ENCODE data around the gene CCDC85B. TPM values are rescaled to one million over a fixed set of nuclear protein-coding genes. Genes with fewer than 3 reads are reported as not detected.

The CCDC85B gene
- total RNA-seq (2014; rRNA removed; shearing (Covaris generic)), result 158 and 196 TPM in 2 replicates

DNA sequence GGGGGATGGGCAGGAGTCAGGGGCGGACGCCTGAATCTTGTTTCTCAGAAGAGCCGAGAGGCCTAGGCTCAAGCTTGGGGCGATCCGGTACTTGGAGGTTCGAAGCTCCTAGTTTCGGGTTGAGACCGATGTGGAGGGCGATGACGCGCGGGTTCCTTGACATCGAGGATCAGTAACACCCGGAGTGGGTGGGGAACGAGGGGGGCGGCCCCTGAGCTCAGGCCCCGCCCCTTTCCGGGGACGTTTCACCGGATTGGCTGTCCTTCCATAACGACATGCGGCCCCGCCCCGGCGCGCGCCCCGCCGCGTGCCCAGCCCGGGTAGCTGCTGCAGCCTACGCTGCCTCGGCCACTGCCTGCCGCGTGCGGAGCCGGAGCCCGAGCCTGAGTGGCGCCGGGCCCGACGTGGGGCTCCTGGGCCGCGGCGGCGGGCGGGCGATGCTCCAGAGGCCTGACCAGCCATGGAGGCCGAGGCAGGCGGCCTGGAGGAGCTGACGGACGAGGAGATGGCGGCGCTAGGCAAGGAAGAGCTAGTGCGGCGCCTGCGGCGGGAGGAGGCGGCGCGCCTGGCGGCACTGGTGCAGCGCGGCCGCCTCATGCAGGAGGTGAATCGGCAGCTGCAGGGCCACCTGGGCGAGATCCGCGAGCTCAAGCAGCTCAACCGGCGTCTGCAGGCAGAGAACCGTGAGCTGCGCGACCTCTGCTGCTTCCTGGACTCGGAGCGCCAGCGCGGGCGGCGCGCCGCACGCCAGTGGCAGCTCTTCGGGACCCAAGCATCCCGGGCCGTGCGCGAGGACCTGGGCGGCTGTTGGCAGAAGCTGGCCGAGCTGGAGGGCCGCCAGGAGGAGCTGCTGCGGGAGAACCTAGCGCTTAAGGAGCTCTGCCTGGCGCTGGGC lies at the start of gene CCDC85B:
TSS of gene CCDC85B (plus strand) at position 350 of the 895 bp plus-strand sequence. CDS start at position 461, 111 bp downstream.

GRCh38 chr11:65857853-65858680 lies 32.4 kb upstream of the CCDC85B start, which contains the start of gene CFL1:
Gene CFL1 (minus strand): TSS chr11:65858180. CDS start chr11:65858099, 81 bp downstream.

DNA sequence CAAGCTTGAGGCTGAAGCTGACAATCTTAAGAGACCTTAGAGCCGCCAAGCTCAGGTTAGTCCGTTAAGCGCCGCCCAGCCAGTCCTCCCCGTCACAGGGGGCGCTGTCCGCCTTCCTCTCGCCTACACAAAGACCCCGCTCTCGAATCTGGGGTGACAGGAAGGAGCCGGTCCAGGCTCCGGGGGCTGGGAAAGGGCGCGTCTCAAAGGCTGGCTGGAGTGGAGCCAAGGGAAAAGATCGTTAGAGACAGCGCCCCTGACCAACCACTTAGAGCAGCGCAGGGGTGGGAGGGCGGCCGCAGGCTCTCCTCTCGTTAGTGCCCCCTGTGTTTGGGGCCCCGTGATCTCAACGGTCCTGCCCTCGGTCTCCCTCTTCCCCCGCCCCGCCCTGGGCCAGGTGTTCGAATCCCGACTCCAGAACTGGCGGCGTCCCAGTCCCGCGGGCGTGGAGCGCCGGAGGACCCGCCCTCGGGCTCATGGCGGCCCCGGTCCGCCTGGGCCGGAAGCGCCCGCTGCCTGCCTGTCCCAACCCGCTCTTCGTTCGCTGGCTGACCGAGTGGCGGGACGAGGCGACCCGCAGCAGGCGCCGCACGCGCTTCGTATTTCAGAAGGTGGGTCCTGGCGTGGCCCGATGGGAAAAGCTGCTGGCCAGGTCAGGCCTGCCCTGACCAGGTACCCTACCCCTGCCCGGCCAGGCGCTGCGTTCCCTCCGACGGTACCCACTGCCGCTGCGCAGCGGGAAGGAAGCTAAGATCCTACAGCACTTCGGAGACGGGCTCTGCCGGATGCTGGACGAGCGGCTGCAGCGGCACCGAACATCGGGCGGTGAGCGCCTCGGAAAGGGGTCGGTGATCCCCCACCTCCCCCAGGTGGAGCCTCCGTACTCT lies 30.0 kb upstream of the CCDC85B start, which contains the start of gene MUS81:
TSS of gene MUS81 (plus strand) at position 156 of the 887 bp plus-strand sequence. CDS start at position 477, 321 bp downstream.

DNA sequence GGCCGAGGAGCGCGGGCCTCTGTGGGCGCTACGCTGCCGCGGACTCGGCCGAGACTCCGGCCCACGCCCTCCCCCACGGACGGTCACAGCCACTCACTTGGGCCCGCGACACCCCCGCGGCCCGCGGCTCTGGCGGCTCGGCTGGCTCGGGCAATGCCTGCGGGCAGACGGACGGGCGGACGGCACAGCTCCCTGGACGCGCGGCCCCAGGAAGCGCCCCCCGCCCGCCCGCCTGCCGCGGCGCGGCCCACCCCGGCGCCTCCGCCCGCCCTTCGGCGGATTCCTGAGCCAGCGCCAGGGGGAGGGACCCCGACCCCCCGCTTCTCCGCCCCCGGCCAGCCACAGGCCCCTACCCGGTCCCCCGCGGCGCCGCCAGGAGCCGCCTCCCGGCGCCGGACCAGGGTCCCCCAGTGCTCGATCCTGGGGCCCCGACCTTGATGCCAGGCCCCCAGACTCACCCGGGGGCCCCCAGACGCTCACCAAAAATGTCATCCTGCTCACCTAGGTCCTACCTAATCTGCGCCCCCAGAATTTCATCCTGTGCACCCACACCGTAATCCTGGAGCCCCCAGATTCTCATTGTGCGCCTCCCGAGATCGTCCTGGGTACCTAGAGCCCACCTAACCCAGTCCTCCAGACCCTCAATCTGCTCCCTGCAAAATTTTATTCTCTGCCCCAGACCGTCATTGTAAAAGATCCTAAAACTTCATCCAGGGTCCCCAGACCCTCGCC lies 17.7 kb upstream of the CCDC85B start, which contains the start of gene EFEMP2:
TSS of gene EFEMP2 (minus strand) at position 215 of the 732 bp plus-strand sequence. CDS start 446 bp downstream, outside the sequence.

DNA sequence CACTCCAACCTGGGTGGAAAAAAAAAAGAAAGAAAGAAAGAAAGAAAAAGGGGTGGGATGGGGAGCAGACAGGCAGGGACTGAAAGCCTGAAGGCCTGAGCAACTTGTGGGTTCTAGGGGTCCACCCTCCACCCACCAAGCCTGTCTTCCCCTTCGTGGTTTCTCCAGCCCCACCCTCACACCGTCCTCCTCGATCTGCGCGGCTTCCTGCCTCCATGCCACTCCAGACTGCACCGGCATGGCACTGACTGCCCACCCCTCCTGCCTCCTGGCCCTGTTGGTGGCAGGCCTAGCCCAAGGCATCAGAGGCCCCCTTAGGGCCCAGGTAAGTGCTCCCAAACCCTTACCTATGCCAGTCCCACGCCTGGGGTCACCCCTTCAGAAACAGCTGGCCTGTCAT lies 10.9 kb upstream of the CCDC85B start, which contains the start of gene CTSW:
TSS of gene CTSW (plus strand) at position 221 of the 400 bp plus-strand sequence. CDS start at position 239, 18 bp downstream.

GRCh38 chr11:65888163-65888814 lies 2.2 kb upstream of the CCDC85B start, which contains the start of gene FIBP:
Gene FIBP (minus strand): TSS chr11:65888471. CDS start chr11:65888418, 53 bp downstream.

GRCh38 chr11:65900125-65900898 lies 9.8 kb downstream of the CCDC85B start, which contains the start of gene FOSL1:
Gene FOSL1 (minus strand): TSS chr11:65900388. CDS start chr11:65900339, 49 bp downstream.

GRCh38 chr11:65918211-65919140 lies 28.0 kb downstream of the CCDC85B start, which contains the start of gene C11orf68:
Gene C11orf68 (minus strand): TSS chr11:65919062. CDS start chr11:65919031, 31 bp downstream.

DNA sequence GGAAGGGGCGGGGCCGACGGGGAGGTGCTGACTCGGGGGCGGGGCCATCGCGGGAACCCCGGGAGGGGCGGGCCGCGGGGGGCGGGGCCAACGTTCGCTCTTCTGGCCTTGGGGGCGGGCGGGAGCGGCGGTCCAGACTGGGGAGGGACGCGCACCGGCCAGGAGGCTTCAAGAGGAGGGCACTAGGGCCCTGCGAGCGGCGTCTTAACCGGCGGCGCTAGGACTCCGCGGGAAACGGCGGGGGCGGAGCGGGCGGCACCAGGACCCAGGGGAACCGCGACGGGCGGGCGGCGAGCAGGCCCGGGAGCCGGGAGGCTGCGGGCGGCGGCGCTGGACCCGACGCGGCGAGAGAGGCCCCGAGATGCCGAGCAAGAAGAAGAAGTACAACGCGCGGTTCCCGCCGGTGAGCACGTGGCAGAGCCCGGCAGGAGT lies 28.7 kb downstream of the CCDC85B start, which contains the start of gene DRAP1:
TSS of gene DRAP1 (plus strand) at position 286 of the 432 bp plus-strand sequence. CDS start at position 362, 76 bp downstream.

Other genes starting within 250 kb of the CCDC85B start
- gene RELA, start 227.8 kb upstream of the CCDC85B start, total RNA-seq (2014; rRNA removed; shearing (Covaris generic)), result 41.8 and 44.5 TPM in 2 replicates
- 84.3 and 89.4 TPM in 2 replicates for gene KAT5, start 178.4 kb upstream of the CCDC85B start, total RNA-seq (2014; rRNA removed; shearing (Covaris generic))
- 115 and 149 TPM in 2 replicates for gene RNASEH2C, start 169.9 kb upstream of the CCDC85B start, total RNA-seq (2014; rRNA removed; shearing (Covaris generic))
- gene AP5B1, start 109.7 kb upstream of the CCDC85B start, total RNA-seq (2014; rRNA removed; shearing (Covaris generic)), result 23.7 and 24.5 TPM in 2 replicates
- gene OVOL1, start 103.6 kb upstream of the CCDC85B start, total RNA-seq (2014; rRNA removed; shearing (Covaris generic)), result 0.11 TPM in 2 replicates
- gene SNX32, start 56.7 kb upstream of the CCDC85B start, total RNA-seq (2014; rRNA removed; shearing (Covaris generic)), result 0.13 TPM in 1 of 2 replicates, not detected in the other
- 2,320 and 2,361 TPM in 2 replicates for gene CFL1, start 32.5 kb upstream of the CCDC85B start, total RNA-seq (2014; rRNA removed; shearing (Covaris generic))
- gene MUS81, start 30.2 kb upstream of the CCDC85B start, total RNA-seq (2014; rRNA removed; shearing (Covaris generic)), result 94.2 and 103 TPM in 2 replicates
- gene EFEMP2, start 17.9 kb upstream of the CCDC85B start, total RNA-seq (2014; rRNA removed; shearing (Covaris generic)), result 11.4 and 16.7 TPM in 2 replicates
- gene CTSW, start 10.8 kb upstream of the CCDC85B start, total RNA-seq (2014; rRNA removed; shearing (Covaris generic)), result 0.24 and 0.41 TPM in 2 replicates
- gene FIBP, start 2.2 kb upstream of the CCDC85B start, total RNA-seq (2014; rRNA removed; shearing (Covaris generic)), result 307 and 389 TPM in 2 replicates
- gene FOSL1, start 9.7 kb downstream of the CCDC85B start, total RNA-seq (2014; rRNA removed; shearing (Covaris generic)), result 548 and 703 TPM in 2 replicates
- 17.5 and 22.0 TPM in 2 replicates for gene C11orf68, start 28.4 kb downstream of the CCDC85B start, total RNA-seq (2014; rRNA removed; shearing (Covaris generic))
- 837 and 878 TPM in 2 replicates for gene DRAP1, start 28.8 kb downstream of the CCDC85B start, total RNA-seq (2014; rRNA removed; shearing (Covaris generic))
- gene TSGA10IP, start 54.8 kb downstream of the CCDC85B start, total RNA-seq (2014; rRNA removed; shearing (Covaris generic)), result not detected in 2 replicates
- gene SART1, start 71.1 kb downstream of the CCDC85B start, total RNA-seq (2014; rRNA removed; shearing (Covaris generic)), result 230 and 245 TPM in 2 replicates
- 50.8 and 60.5 TPM in 2 replicates for gene EIF1AD, start 111.5 kb downstream of the CCDC85B start, total RNA-seq (2014; rRNA removed; shearing (Covaris generic))
- gene BANF1, start 111.8 kb downstream of the CCDC85B start, total RNA-seq (2014; rRNA removed; shearing (Covaris generic)), result 73.9 and 84.0 TPM in 2 replicates
- 0.19 and 0.91 TPM in 2 replicates for gene CST6, start 121.3 kb downstream of the CCDC85B start, total RNA-seq (2014; rRNA removed; shearing (Covaris generic))
- 9.7 and 11.3 TPM in 2 replicates for gene CATSPER1, start 135.8 kb downstream of the CCDC85B start, total RNA-seq (2014; rRNA removed; shearing (Covaris generic))
- 0.30 and 0.34 TPM in 2 replicates for gene GAL3ST3, start 158.5 kb downstream of the CCDC85B start, total RNA-seq (2014; rRNA removed; shearing (Covaris generic))
- gene SF3B2, start 161.7 kb downstream of the CCDC85B start, total RNA-seq (2014; rRNA removed; shearing (Covaris generic)), result 306 and 311 TPM in 2 replicates
- 14.2 and 15.2 TPM in 2 replicates for gene PACS1, start 179.6 kb downstream of the CCDC85B start, total RNA-seq (2014; rRNA removed; shearing (Covaris generic))